H9 (cell line): ENCODE measurements around the gene MESD. TPM values are rescaled to one million over a fixed set of nuclear protein-coding genes. Genes with fewer than 3 reads are reported as not detected.
A peak's percentile ranks its signal among the peaks of the same experiment; 100 is the strongest.
"Not testable (repeated sequence)": the region's sequence is repeated elsewhere in the genome, so short reads cannot be mapped to it uniquely, and the experiment has no call there.

Experiments used
- DNase-seq: peaks from one replicate; pipeline ENCODE4 v3.0.0-alpha.2; 2017
- H2AFZ ChIP-seq: one replicate; pipeline ENCODE4 v1.6.1; 2013; ENCODE audit warnings: mild to moderate bottlenecking, low read length, control low read depth, moderate library complexity
- H2AK5ac ChIP-seq: 2 replicates; pipeline ENCODE4 v1.6.1; 2013; ENCODE audit warnings: low read length, control low read depth, mixed read lengths; ENCODE audit not compliant: insufficient read length
- H2BK120ac ChIP-seq: one replicate; pipeline ENCODE4 v1.6.1; 2013; ENCODE audit warnings: low read depth, mild to moderate bottlenecking, low read length, control low read depth, inconsistent platforms; ENCODE audit not compliant: poor library complexity, severe bottlenecking
- H2BK12ac ChIP-seq: 2 replicates; pipeline ENCODE4 v1.6.1; 2013; ENCODE audit warnings: low read length, control low read depth, mixed read lengths, low read depth; ENCODE audit not compliant: insufficient read length
- H2BK15ac ChIP-seq: 2 replicates; pipeline ENCODE4 v1.6.1; 2013; ENCODE audit warnings: low read depth, low read length, control low read depth
- H2BK20ac ChIP-seq: one replicate; pipeline ENCODE4 v1.6.1; 2013; ENCODE audit warnings: low read depth, mild to moderate bottlenecking, low read length, control low read depth, inconsistent platforms; ENCODE audit not compliant: poor library complexity, severe bottlenecking
- H2BK5ac ChIP-seq: 2 replicates; pipeline ENCODE4 v1.6.1; 2013; ENCODE audit warnings: low read length, control low read depth, mixed read lengths; ENCODE audit not compliant: insufficient read length
- H3K14ac ChIP-seq: 2 replicates; pipeline ENCODE4 v1.6.1; 2013; ENCODE audit warnings: low read length, control low read depth; ENCODE audit not compliant: insufficient read depth
- H3K18ac ChIP-seq: 2 replicates; pipeline ENCODE4 v1.6.1; 2013; ENCODE audit warnings: low read depth, mild to moderate bottlenecking, mixed read lengths, low read length, control low read depth; ENCODE audit not compliant: insufficient read length
- H3K23ac ChIP-seq: 2 replicates; pipeline ENCODE4 v1.6.1; 2013; ENCODE audit warnings: low read length, control low read depth, mixed read lengths, low read depth; ENCODE audit not compliant: insufficient read length
- H3K23me2 ChIP-seq: 2 replicates; pipeline ENCODE4 v1.6.1; 2013; ENCODE audit warnings: low read depth, mild to moderate bottlenecking, mixed read lengths, low read length, control low read depth; ENCODE audit not compliant: insufficient read length, poor library complexity, severe bottlenecking
- H3K27ac ChIP-seq: 2 replicates; pipeline ENCODE4 v1.5.1; 2013; ENCODE audit warnings: low read length, control low read depth, mixed read lengths, low read depth; ENCODE audit not compliant: insufficient read length
- H3K27me3 ChIP-seq: 2 replicates; pipeline ENCODE4 v1.6.1; 2013; ENCODE audit warnings: low read length, control low read depth, inconsistent platforms; ENCODE audit not compliant: insufficient read depth
- H3K4ac ChIP-seq: 2 replicates; pipeline ENCODE4 v1.6.1; 2013; ENCODE audit warnings: low read depth, mild to moderate bottlenecking, control low read depth, inconsistent platforms, low read length, moderate library complexity
- H3K4me1 ChIP-seq: 2 replicates; pipeline ENCODE4 v1.6.1; 2013; ENCODE audit warnings: low read length, control low read depth, inconsistent platforms; ENCODE audit not compliant: insufficient read depth
- H3K4me2 ChIP-seq: 2 replicates; pipeline ENCODE4 v1.6.1; 2013; ENCODE audit warnings: low read length, control low read depth, mixed read lengths; ENCODE audit not compliant: insufficient read length, insufficient read depth
- H3K56ac ChIP-seq: 2 replicates; pipeline ENCODE4 v1.6.1; 2013; ENCODE audit warnings: low read depth, mild to moderate bottlenecking, mixed read lengths, low read length, control low read depth; ENCODE audit not compliant: insufficient read length
- H3K79me1 ChIP-seq: 2 replicates; pipeline ENCODE4 v1.6.1; 2013; ENCODE audit warnings: low read depth, mild to moderate bottlenecking, moderate library complexity, low read length, control low read depth, inconsistent platforms; ENCODE audit not compliant: insufficient read depth, poor library complexity, severe bottlenecking
- H3K79me2 ChIP-seq: 2 replicates; pipeline ENCODE4 v1.6.1; 2013; ENCODE audit warnings: low read length, control low read depth, inconsistent platforms; ENCODE audit not compliant: insufficient read depth
- H3K9ac ChIP-seq: 2 replicates; pipeline ENCODE4 v1.6.1; 2013; ENCODE audit warnings: low read length, control low read depth, mixed read lengths; ENCODE audit not compliant: insufficient read length; ENCODE audit errors: extremely low read depth
- H3K9me3 ChIP-seq: one replicate; pipeline ENCODE4 v1.6.1; 2013; ENCODE audit warnings: low read depth, low read length, inconsistent platforms; ENCODE audit not compliant: control insufficient read depth
- H3T11ph ChIP-seq: one replicate; pipeline ENCODE4 v1.6.1; 2013; ENCODE audit warnings: mild to moderate bottlenecking, low read length, control low read depth, inconsistent platforms
- H4K20me1 ChIP-seq: one replicate; pipeline ENCODE4 v1.6.1; 2013; ENCODE audit not compliant: control insufficient read depth, insufficient read length, insufficient read depth
- H4K5ac ChIP-seq: 2 replicates; pipeline ENCODE4 v1.6.1; 2013; ENCODE audit warnings: low read depth, mild to moderate bottlenecking, mixed read lengths, low read length, control low read depth; ENCODE audit not compliant: insufficient read length
- H4K8ac ChIP-seq: replicated peaks from 2 replicates; pipeline ENCODE4 v1.6.1; 2013; ENCODE audit warnings: low read length, control low read depth, mixed read lengths, low read depth; ENCODE audit not compliant: insufficient read length
- H4K91ac ChIP-seq: 2 replicates; pipeline ENCODE4 v1.6.1; 2013; ENCODE audit warnings: low read depth, mild to moderate bottlenecking, moderate library complexity, mixed read lengths, low read length, control low read depth; ENCODE audit not compliant: insufficient read length
- H3K27ac Mint-ChIP-seq, 3 experiments: 2 replicates in 2 of 3; 3 replicates in 1 of 3; pipeline ENCODE4 v1.8.0; 2020 to 2021; ENCODE audit warnings: mixed read lengths in 3 of 3, mild to moderate bottlenecking in 1 of 3, moderate library complexity in 1 of 3
- H3K27me3 Mint-ChIP-seq: 2 replicates; pipeline ENCODE4 v1.8.0; 2021; ENCODE audit warnings: low read depth, mild to moderate bottlenecking, moderate library complexity, mixed read lengths
- H3K36me3 Mint-ChIP-seq, 3 experiments: 2 replicates in 2 of 3; 3 replicates in 1 of 3; pipeline ENCODE4 v1.8.0; 2020 to 2021; ENCODE audit warnings: low read depth in 3 of 3, mixed read lengths in 3 of 3; ENCODE audit not compliant: insufficient read depth in 1 of 3
- H3K4me1 Mint-ChIP-seq, 2 experiments: 2 replicates each; pipeline ENCODE4 v1.8.0; 2020; ENCODE audit warnings: mixed read lengths in 2 of 2
- H3K4me3 Mint-ChIP-seq, 2 experiments: 2 replicates in 1 of 2; 3 replicates in 1 of 2; pipeline ENCODE4 v1.8.0; 2020 to 2021; ENCODE audit warnings: mild to moderate bottlenecking in 2 of 2, mixed read lengths in 2 of 2, moderate library complexity in 1 of 2
- H3K9me3 Mint-ChIP-seq, 2 experiments: 2 replicates in 1 of 2; 3 replicates in 1 of 2; pipeline ENCODE4 v1.8.0; 2020; ENCODE audit warnings: mild to moderate bottlenecking in 2 of 2, mixed read lengths in 2 of 2, moderate library complexity in 1 of 2
- CTCF ChIP-seq: fragments of 200-600 bp; sonication (generic); conservative IDR thresholded peaks from 3 replicates; pipeline ENCODE4 v1.8.0; 2021; ENCODE audit warnings: antibody characterized with exemption, mild to moderate bottlenecking
- whole genome bisulfite sequencing: extraction: QIAGEN DNeasy Blood & Tissue Kit; methylation state at CpG from one replicate; pipeline ENCODE4 v1.1.7; 2013; ENCODE audit warnings: missing lambda C conversion rate, low lambda C conversion rate, mixed read lengths; ENCODE audit not compliant: insufficient read length; ENCODE audit errors: extremely low coverage; 5-methylcytosine and 5-hydroxymethylcytosine counted together
- total RNA-seq: library from RNA; stranded (reverse); gene quantifications from 2 replicates; pipeline ENCODE4 v1.2.1, GENCODE V29; 2021

MESD gene
- total RNA-seq, 1 experiment from 2014 or later, result 29.1 TPM

GRCh38 chr15:80957556-80957955 lies 32.1 kb downstream of the MESD start:
- no peak overlapping the region for H4K5ac ChIP-seq
- no peak overlapping the region for H3K4ac ChIP-seq
- no CpG with 5 or more reads among the region's 2 CpGs for WGBS
- no peak overlapping the region for H3K27ac ChIP-seq
- no peak overlapping the region for H2AFZ ChIP-seq
- TF ChIP-seq CTCF, result no peak
- no peak overlapping the region for H2BK20ac ChIP-seq
- no peak for DNase-seq
- no peaks in the 10 kb centered on the region for H3K9me3 ChIP-seq
- no peak overlapping the region for H4K8ac ChIP-seq
- H3K9me3 Mint-ChIP-seq, result no peaks in the 10 kb centered on the region; a peak in 1 of 5 replicates
- no peak overlapping the region for H2BK12ac ChIP-seq
- H3K4me2 ChIP-seq, result no peak overlapping the region
- H2BK120ac ChIP-seq, result no peak overlapping the region
- H3K27ac Mint-ChIP-seq, result peak overlapping the region; percentile 65 to 88 (median 88); a peak in 4 of 7 replicates
- H3K79me2 ChIP-seq, result 0 out of 2 replicates have a peak, but pooled peaks cover 2% of the 10 kb centered on the region
- no peaks in the 10 kb centered on the region for H3K27me3 Mint-ChIP-seq
- no peak overlapping the region for H3K4me3 Mint-ChIP-seq
- H2BK15ac ChIP-seq, result no peak overlapping the region
- no peaks in the 10 kb centered on the region for H3K79me1 ChIP-seq
- no peak overlapping the region for H3K14ac ChIP-seq
- no peak overlapping the region for H3K18ac ChIP-seq
- no peak overlapping the region for H2AK5ac ChIP-seq
- H3K56ac ChIP-seq, result no peak overlapping the region
- peaks cover 12 to 40% (median 25%) of the 10 kb centered on the region in 3 experiments for H3K36me3 Mint-ChIP-seq
- no peak overlapping the region for H3K9ac ChIP-seq
- no peaks in the 10 kb centered on the region for H3K27me3 ChIP-seq
- H3K23ac ChIP-seq, result no peak overlapping the region
- no peak overlapping the region for H4K91ac ChIP-seq
- H3T11ph ChIP-seq, result no peak overlapping the region
- no peak overlapping the region for H2BK5ac ChIP-seq
- peaks cover 3% of the 10 kb centered on the region for H3K4me1 ChIP-seq
- no peaks in the 10 kb centered on the region for H4K20me1 ChIP-seq
- H3K23me2 ChIP-seq, result no peaks in the 10 kb centered on the region
- peaks cover 42 to 44% of the 10 kb centered on the region in 2 experiments for H3K4me1 Mint-ChIP-seq

DNA sequence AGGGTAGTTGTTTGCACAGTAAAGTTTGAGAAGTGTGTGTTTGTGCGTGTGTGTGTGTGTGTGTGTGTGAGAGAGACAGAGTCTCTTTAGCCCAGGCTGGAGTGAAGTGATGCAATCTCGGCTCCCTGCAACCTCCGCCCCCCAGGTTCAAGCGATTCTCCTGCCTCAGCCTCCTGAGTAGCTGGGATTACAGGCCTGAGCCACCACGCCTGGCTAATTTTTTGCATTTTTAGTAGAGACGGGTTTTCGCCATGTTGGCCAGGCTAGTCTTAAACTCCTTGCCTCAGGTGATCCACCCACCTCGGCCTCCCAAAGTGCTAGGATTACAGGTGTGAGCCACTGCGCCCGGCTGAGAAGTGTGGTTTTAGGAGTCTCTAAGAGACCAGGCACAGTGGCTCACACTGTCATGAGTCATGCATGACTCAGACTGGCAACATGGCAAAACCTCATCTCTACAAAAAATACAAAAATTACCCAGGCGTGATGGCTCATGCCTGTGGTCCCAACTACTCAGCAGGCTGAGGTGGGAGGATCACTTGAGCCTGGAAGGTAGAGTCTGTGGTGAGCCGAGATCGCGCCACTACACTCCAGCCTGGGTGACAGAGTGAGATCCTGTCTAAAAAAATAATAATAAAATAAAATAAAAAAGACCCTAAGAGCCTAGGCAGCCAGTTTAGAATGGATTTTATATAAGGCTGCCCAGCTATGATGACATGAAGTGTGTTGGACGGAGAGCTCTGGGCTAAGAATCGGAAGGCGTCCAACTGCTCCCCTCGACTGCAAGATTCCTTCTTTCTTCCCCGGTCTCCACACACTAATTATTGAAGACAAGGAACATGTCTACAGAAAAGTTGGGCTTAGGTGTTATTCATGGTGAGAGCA lies 33.8 kb downstream of the MESD start:
- not testable (repeated sequence) for H3K79me1 ChIP-seq, H3K14ac ChIP-seq, H2BK5ac ChIP-seq, H3K9me3 ChIP-seq, H2AK5ac ChIP-seq, H3K23ac ChIP-seq, H2BK12ac ChIP-seq, H2BK15ac ChIP-seq, H2BK120ac ChIP-seq, H3K27ac ChIP-seq, DNase-seq, H3K4ac ChIP-seq, H4K5ac ChIP-seq, H3K4me3 Mint-ChIP-seq, H3K9me3 Mint-ChIP-seq, H3K56ac ChIP-seq, H2BK20ac ChIP-seq, H3K27me3 Mint-ChIP-seq, H3K27me3 ChIP-seq, H4K20me1 ChIP-seq, H2AFZ ChIP-seq, H3K23me2 ChIP-seq, H3K4me2 ChIP-seq, H4K8ac ChIP-seq, H3T11ph ChIP-seq, H4K91ac ChIP-seq, H3K4me1 ChIP-seq, H3K9ac ChIP-seq, H3K79me2 ChIP-seq, H3K18ac ChIP-seq
- Mint-ChIP-seq H3K27ac (peak overlapping the region; percentile 5 to 85 (median 40); a peak in 5 of 7 replicates), H3K4me1 (peaks cover 35 to 40% of the 10 kb centered on the region in 2 experiments), H3K36me3 (peaks cover 19 to 49% (median 33%) of the 10 kb centered on the region in 3 experiments)
- WGBS, result no CpG with 5 or more reads among the region's 19 CpGs
